ENCODE data around the gene SLC10A7.

- TF ChIP-seq SMAD1 (CRISPR knock-in tag; IDR thresholded peaks at IDR 0.05; ENCODE audit: borderline replicate concordance, low read depth) (no peak), MXD3 (CRISPR knock-in tag; IDR thresholded peaks at IDR 0.05) (no peak), AGO2 (optimal IDR thresholded peaks at IDR 0.05; ENCODE audit: low read depth, low read length) (no peak), ZNF160 (CRISPR knock-in tag; IDR thresholded peaks at IDR 0.05) (no peak)
- TF ChIP-seq, protein P1, sequence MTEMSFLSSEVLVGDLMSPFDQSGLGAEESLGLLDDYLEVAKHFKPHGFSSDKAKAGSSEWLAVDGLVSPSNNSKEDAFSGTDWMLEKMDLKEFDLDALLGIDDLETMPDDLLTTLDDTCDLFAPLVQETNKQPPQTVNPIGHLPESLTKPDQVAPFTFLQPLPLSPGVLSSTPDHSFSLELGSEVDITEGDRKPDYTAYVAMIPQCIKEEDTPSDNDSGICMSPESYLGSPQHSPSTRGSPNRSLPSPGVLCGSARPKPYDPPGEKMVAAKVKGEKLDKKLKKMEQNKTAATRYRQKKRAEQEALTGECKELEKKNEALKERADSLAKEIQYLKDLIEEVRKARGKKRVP (CRISPR knock-in tag; IDR thresholded peaks at IDR 0.05) = no peak
- TF ChIP-seq, protein P2, sequence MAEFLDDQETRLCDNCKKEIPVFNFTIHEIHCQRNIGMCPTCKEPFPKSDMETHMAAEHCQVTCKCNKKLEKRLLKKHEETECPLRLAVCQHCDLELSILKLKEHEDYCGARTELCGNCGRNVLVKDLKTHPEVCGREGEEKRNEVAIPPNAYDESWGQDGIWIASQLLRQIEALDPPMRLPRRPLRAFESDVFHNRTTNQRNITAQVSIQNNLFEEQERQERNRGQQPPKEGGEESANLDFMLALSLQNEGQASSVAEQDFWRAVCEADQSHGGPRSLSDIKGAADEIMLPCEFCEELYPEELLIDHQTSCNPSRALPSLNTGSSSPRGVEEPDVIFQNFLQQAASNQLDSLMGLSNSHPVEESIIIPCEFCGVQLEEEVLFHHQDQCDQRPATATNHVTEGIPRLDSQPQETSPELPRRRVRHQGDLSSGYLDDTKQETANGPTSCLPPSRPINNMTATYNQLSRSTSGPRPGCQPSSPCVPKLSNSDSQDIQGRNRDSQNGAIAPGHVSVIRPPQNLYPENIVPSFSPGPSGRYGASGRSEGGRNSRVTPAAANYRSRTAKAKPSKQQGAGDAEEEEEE (CRISPR knock-in tag; IDR thresholded peaks at IDR 0.05; ENCODE audit: borderline replicate concordance) = no peak
Measured at GRCh38 chr4:146443525-146443924, 78.2 kb downstream of the SLC10A7 start.

Measured in HepG2 (cell line).